ENCODE data around the gene CPNE4.

DNA sequence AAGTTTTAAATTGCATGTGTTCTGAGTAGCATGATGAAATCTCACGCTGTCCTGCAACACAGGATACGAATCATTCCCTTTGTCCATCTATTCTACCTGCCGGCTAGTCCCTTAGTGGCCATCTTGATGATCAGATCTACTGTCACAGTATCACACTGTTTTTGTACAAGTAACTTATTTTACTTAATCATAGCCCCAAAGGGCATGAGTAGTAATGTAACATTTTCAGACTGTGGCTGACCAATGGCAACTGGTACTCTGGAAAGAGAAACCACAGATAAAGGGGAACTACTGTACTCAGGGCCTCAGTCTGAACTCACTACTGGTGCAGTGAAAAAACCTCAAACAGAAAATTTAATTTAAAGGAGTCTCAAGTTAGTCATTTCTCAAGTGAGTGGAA is 404.7 kb downstream of the CPNE4 start:
- TF ChIP-seq, protein P1, sequence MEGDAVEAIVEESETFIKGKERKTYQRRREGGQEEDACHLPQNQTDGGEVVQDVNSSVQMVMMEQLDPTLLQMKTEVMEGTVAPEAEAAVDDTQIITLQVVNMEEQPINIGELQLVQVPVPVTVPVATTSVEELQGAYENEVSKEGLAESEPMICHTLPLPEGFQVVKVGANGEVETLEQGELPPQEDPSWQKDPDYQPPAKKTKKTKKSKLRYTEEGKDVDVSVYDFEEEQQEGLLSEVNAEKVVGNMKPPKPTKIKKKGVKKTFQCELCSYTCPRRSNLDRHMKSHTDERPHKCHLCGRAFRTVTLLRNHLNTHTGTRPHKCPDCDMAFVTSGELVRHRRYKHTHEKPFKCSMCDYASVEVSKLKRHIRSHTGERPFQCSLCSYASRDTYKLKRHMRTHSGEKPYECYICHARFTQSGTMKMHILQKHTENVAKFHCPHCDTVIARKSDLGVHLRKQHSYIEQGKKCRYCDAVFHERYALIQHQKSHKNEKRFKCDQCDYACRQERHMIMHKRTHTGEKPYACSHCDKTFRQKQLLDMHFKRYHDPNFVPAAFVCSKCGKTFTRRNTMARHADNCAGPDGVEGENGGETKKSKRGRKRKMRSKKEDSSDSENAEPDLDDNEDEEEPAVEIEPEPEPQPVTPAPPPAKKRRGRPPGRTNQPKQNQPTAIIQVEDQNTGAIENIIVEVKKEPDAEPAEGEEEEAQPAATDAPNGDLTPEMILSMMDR (IDR thresholded peaks at IDR 0.05; ENCODE audit: low read depth, low read length, poor library complexity, severe bottlenecking) = no peak
- no peak for TF ChIP-seq EZH2phosphoT487 (IDR thresholded peaks at IDR 0.05; ENCODE audit: borderline replicate concordance, low read length)

Data from DOHH2 (cell line).